ENCODE measurements around the gene DNAJC12. TPM values are rescaled to one million over a fixed set of nuclear protein-coding genes. Genes with fewer than 3 reads are reported as not detected.
A peak's percentile ranks its signal among the peaks of the same experiment; 100 is the strongest.

DNAJC12 gene
- total and polyA plus RNA-seq, 2 of the 8 experiments (the other 6 are each of a cell fraction or from before 2014, with no cell fraction given): 0.86 to 4.2 TPM

DNA sequence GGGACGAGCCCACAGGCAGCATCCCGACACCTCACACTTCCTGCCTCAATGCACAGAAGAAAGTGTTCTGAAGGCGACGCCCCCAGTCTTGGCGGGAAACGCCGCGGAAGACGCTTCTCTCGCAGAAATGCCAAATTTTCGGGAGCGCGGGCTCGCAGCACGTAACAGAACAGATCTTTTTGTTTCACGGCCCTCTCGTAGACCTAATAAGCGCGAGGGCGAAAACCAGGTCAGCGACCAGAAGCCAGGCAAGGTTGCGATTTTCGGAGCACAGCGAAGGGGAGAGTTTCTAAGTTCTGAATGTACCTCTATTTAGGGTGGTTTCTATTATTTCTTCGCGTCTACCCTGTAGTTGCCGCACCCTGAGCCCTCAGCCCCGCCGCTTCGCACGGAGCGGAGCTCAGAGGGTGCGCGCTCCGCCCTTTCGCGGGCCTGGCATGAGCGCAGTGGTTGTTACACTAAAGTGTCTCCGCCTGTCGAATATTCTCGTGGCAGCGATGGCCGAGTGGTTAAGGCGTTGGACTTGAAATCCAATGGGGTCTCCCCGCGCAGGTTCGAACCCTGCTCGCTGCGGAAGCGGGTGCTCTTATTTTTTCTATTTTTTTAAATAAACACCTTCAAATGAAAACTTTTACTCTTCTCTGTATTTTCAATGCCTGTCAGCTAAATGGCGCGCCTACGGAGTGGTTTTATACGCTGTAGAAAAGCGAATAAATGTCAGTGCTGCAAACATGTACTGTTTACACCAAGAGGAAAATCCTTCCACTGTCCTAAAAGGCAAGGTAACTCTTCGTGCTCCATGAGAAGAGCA is 73.8 kb downstream of the DNAJC12 start (continued):
- TF ChIP-seq BCL11A (IDR thresholded peaks at IDR 0.05; ENCODE audit: low read depth in 2 of 2, low read length in 2 of 2) (no peak), RBBP5 (IDR thresholded peaks at IDR 0.05; ENCODE audit: borderline replicate concordance, low read depth, low read length) (peak; percentile 100), POLR2A (IDR thresholded peaks at IDR 0.05; ENCODE audit: control extremely low read depth in 1 of 2, low read depth in 2 of 2, low read length in 2 of 2) (peak in 1 of 2 experiments; percentile 57; a peak in 1 of 3 replicates), RNF2 (IDR thresholded peaks at IDR 0.05; ENCODE audit: borderline replicate concordance, low read depth, low read length, missing control alignments, poor library complexity, severe bottlenecking) (no peak), EGR1 (IDR thresholded peaks at IDR 0.05; ENCODE audit: borderline replicate concordance, low read depth, low read length) (0 out of 2 replicates have a peak, but pooled peaks have one; percentile 27), FOSL1 (IDR thresholded peaks at IDR 0.05; ENCODE audit: insufficient read depth, low read depth, low read length) (no peak), CTBP2 (IDR thresholded peaks at IDR 0.05; ENCODE audit: borderline replicate concordance, insufficient read depth, insufficient read length, low read length) (no peak), YY1 (IDR thresholded peaks at IDR 0.05; ENCODE audit: low read depth, low read length) (peak; percentile 81; the same call in 1 of the 2 replicates), TAF1 (IDR thresholded peaks at IDR 0.05; ENCODE audit: low read depth, low read length) (peak; percentile 45; the same call in 1 of the 2 replicates), ZNF274 (IDR thresholded peaks at IDR 0.05; ENCODE audit: borderline replicate concordance, extremely low read depth, low read length) (no peak), JUND (IDR thresholded peaks at IDR 0.05; ENCODE audit: low read length) (no peak), TBP (IDR thresholded peaks at IDR 0.05; ENCODE audit: low read depth, low read length) (peak; percentile 100), KDM4A (IDR thresholded peaks at IDR 0.05; ENCODE audit: low read depth, low read length, severe bottlenecking) (peak; percentile 88), SIN3A (conservative IDR thresholded peaks at IDR 0.05 in 1 of 2, IDR thresholded peaks at IDR 0.05 in 1 of 2; ENCODE audit: low read depth in 1 of 2, low read length in 2 of 2) (peak; percentile 3 to 44; a peak in 1 of 4 replicates), SUZ12 (IDR thresholded peaks at IDR 0.05; ENCODE audit: low read length) (no peak), TCF12 (IDR thresholded peaks at IDR 0.05; ENCODE audit: low read depth, low read length) (0 out of 2 replicates have a peak, but pooled peaks have one; percentile 28), PHF8 (conservative IDR thresholded peaks at IDR 0.05; ENCODE audit: low read depth, low read length) (peak; percentile 21; the same call in 1 of the 2 replicates), NRF1 (IDR thresholded peaks at IDR 0.05; ENCODE audit: low read depth, low read length) (peak; percentile 42; the same call in 1 of the 2 replicates), ASH2L (IDR thresholded peaks at IDR 0.05; ENCODE audit: low read length) (peak; percentile 100), HDAC2 (IDR thresholded peaks at IDR 0.05; ENCODE audit: borderline replicate concordance in 1 of 2, low read depth in 2 of 2, low read length in 2 of 2) (no peak)
- TF ChIP-seq, protein P1, sequence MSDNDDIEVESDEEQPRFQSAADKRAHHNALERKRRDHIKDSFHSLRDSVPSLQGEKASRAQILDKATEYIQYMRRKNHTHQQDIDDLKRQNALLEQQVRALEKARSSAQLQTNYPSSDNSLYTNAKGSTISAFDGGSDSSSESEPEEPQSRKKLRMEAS (IDR thresholded peaks at IDR 0.05): peak; percentile 83
- TF ChIP-seq, protein P2, sequence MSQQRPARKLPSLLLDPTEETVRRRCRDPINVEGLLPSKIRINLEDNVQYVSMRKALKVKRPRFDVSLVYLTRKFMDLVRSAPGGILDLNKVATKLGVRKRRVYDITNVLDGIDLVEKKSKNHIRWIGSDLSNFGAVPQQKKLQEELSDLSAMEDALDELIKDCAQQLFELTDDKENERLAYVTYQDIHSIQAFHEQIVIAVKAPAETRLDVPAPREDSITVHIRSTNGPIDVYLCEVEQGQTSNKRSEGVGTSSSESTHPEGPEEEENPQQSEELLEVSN (IDR thresholded peaks at IDR 0.05): peak; percentile 98
